ENCODE results near the gene GLMN.
A peak's percentile ranks its signal among the peaks of the same experiment; 100 is the strongest.

The GLMN gene

GRCh38 chr1:92228401-92228800 lies 70.4 kb downstream of the GLMN start:
- CTCF ChIA-PET, result interaction anchor here (1.7 kb wide), 1 partner anchor 231 kb away, joined by 4 read pairs; no protein-coding TSS in a partner anchor
- Histone ChIP-seq H3K4me3 (ENCODE audit: low read depth, low read length) (no peak overlapping the region), H3K4me1 (ENCODE audit: control insufficient read depth, insufficient read depth, low read length) (no peaks in the 10 kb centered on the region), H3K36me3 (ENCODE audit: control insufficient read depth in 2 of 2, insufficient read depth in 1 of 2, low read length in 2 of 2) (no peaks in the 10 kb centered on the region), H3K9me3 (ENCODE audit: control insufficient read depth, insufficient read depth, low read depth, low read length) (no peaks in the 10 kb centered on the region), H3K27ac (ENCODE audit: extremely low read depth, low read depth, low read length) (no peak overlapping the region)
- POLR2A ChIA-PET, result no interaction called here
- TF ChIP-seq ZNF114 (tag by site-specific recombination; IDR thresholded peaks at IDR 0.05) (no peak), ZNF677 (tag by site-specific recombination; IDR thresholded peaks at IDR 0.05) (no peak), ZNF645 (tag by site-specific recombination; IDR thresholded peaks at IDR 0.05) (no peak), ZNF426 (tag by site-specific recombination; IDR thresholded peaks at IDR 0.05) (no peak), ZNF488 (tag by site-specific recombination; IDR thresholded peaks at IDR 0.05) (no peak), FEZF1 (tag by site-specific recombination; IDR thresholded peaks at IDR 0.05) (no peak), ZNF777 (tag by site-specific recombination; IDR thresholded peaks at IDR 0.05; ENCODE audit: borderline replicate concordance) (no peak), ZBTB49 (tag by site-specific recombination; IDR thresholded peaks at IDR 0.05; ENCODE audit: low read depth) (no peak), ZNF121 (tag by site-specific recombination; IDR thresholded peaks at IDR 0.05) (no peak), ZNF529 (tag by site-specific recombination; IDR thresholded peaks at IDR 0.05; ENCODE audit: insufficient replicate concordance) (no peak), ZFP37 (tag by site-specific recombination; IDR thresholded peaks at IDR 0.05) (no peak), ZNF404 (tag by site-specific recombination; IDR thresholded peaks at IDR 0.05) (no peak), ZBTB6 (tag by site-specific recombination; IDR thresholded peaks at IDR 0.05) (no peak), ZBTB20 (tag by site-specific recombination; IDR thresholded peaks at IDR 0.05) (no peak), ZBTB10 (tag by site-specific recombination; IDR thresholded peaks at IDR 0.05) (no peak), ZNF324 (tag by site-specific recombination; IDR thresholded peaks at IDR 0.05) (no peak), ZNF514 (tag by site-specific recombination; IDR thresholded peaks at IDR 0.05) (no peak)

GRCh38 chr1:92219028-92219427 lies 79.8 kb downstream of the GLMN start:
- Histone ChIP-seq H3K4me1 (ENCODE audit: control insufficient read depth, insufficient read depth, low read length) (no peaks in the 10 kb centered on the region), H3K9me3 (ENCODE audit: control insufficient read depth, insufficient read depth, low read depth, low read length) (no peaks in the 10 kb centered on the region)
- CTCF ChIA-PET, result interaction anchor here (0.6 kb wide), 1 partner anchor 219 kb away, joined by 3 read pairs; no protein-coding TSS in a partner anchor

More at GRCh38 chr1:92219028-92219427, 79.8 kb downstream of the GLMN start:
- TF ChIP-seq ZNF292 (tag by site-specific recombination; IDR thresholded peaks at IDR 0.05; ENCODE audit: borderline replicate concordance, low read depth), result no peak
- peak; percentile 72 for TF ChIP-seq ZNF558 (tag by site-specific recombination; IDR thresholded peaks at IDR 0.05)
- no peak overlapping the region for H3K4me3 ChIP-seq (ENCODE audit: low read depth, low read length)
- POLR2A ChIA-PET, result no interaction called here
- no peak overlapping the region for H3K27ac ChIP-seq (ENCODE audit: extremely low read depth, low read depth, low read length)
- no peaks in the 10 kb centered on the region for H3K36me3 ChIP-seq (ENCODE audit: control insufficient read depth in 2 of 2, insufficient read depth in 1 of 2, low read length in 2 of 2)

Data from HEK293 (cell line).